Activated CD4-positive, alpha-beta T cell treated with anti-CD3 and anti-CD28 coated beads, Interleukin-2, amount 50 U/mL, for 48 hours (primary cell): ENCODE data around the gene BTN3A1.
"Not testable (repeated sequence)": the region's sequence is repeated elsewhere in the genome, so short reads cannot be mapped to it uniquely, and the experiment has no call there.

Experiments
- DNase-seq, 2 experiments: peaks; one replicate each; pipeline ENCODE4 v3.0.0-alpha.2; 2020

BTN3A1 gene

DNA sequence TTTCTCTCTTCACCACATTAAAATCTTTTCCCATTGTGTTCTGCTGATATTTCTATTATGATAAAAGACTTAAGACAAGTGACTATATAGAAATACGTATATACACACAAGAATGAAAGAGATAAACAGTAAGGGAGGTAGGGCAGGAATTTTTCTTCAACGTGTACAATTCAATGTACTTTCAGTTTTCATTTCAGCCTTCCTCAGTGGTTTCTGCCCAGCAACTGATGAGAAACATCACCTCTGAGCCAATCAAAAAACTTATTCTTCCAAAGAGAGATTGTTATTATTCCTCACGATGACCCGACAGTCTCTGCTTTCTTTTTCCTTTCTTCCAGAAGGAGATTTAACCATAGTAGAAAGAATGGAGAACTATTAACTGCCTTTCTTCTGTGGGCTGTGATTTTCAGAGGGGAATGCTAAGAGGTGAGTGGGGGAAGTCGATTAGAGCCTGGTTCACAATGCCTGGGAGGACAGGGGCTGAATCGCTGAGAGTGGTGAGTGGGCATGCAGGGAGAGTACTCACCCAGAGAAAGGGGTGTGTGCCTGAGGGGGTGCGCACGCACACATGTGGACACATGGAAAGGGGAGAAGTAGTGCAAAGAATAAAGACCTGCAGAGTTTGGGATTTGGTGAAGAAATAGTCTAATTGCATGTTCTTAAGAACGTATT lies at the start of gene BTN3A1:
Gene BTN3A1, plus strand, starts transcription at position 289 of the 672 bp plus-strand sequence. CDS start 3,289 bp downstream, outside the sequence.
- DNase-seq, result peak; percentile 72 to 77

DNA sequence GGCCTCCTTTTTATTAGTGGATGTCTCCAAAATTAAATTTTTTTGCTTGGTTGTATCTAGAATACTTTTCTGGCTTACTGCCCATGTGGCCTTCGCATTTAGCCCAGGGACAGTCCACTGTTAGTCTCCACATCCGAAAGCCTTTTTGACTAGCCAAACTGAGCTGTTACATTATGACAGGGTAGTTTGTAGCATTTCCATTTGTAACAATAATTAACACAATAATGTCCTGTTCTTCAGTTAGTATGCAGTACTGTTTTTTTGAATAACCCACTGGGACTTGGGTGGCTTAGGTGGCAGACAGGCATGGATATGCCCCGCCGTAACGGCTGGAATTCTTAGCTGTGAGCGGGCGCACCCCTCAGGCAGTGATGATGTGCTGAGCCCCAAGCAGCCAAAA lies 49.8 kb upstream of the BTN3A1 start:
- DNase-seq, result no peak

GRCh38 chr6:26354162-26354561 lies 47.9 kb upstream of the BTN3A1 start:
- no peak for DNase-seq

DNA sequence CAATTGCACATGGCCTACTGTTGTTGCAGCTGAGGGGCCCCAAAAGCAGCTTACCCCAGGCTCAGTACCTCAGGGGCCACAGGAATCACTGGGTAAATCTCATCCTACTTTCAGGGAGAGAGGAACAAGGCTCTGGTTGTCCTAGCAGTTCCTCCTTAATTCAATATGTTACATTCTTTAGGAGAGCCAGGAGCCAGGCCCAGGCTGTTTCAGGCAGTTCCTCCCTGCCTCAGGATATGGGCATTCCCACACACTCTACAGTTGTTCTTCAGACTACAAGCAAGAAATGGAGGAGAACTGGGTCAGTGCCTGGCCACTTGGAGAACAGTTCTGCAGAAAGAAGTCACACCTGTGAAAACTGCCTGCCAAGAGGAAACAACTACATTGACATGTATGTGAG lies 46.7 kb upstream of the BTN3A1 start:
- DNase-seq, result no peak

DNA sequence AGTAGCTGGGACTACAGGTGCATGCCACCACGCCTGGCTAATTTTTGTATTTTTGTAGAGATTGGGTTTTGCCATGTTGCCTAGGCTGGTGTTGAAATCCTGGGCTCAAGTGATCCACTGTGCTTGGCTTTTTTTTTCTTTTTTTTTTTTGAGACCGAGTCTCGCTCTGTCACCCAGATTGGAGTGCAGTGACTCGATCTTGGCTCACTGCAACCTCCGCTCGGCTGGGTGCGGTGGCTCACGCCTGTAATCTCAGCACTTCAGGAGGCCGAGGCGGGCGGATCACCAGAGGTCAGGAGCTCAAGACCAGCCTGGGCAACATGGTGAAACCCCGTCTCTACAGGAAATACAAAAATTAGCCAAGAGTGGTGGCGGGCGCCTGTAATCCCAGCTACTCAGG lies 44.5 kb upstream of the BTN3A1 start:
- not testable (repeated sequence) for DNase-seq

DNA sequence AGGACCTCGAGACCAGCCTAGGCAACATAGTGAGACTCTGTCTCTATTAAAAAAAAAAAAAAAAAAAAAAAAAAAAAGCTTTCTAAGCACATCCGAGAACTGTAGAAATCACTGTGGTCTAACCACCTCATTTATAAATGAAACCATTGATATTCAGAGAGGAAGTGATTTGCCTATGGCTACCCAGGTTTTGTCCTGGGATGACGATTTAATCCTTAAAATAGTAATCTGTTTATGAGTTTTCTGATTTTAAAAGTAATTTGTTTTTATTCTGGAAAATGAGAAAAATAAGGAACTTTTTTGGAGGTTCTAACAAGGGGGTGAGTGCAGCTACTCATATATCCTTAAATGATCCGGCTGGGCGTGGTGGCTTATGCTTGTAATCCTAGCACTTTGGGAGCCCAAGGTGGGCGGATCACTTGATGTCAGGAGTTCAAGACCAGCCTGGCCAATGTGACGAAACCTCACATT lies 43.5 kb upstream of the BTN3A1 start:
- peak in 1 of 2 experiments; percentile 24 for DNase-seq

DNA sequence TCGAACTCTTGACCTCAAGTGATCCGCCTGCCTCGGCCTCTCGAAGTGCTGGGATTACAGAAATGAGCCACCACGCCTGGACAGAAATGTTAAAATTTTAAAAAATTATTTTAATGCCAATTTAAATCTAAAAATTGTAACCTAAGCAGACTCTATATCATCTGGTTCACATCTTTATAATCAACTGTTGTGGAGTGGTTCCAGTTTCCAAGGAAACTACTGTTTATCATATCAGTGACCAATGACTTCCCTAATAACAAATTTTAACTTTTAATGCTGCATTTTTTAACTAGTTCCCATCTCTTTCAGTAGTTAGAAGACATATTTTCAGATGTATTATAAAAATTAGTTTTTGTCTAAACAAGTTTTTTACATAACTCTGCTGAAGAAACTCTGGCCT lies 42.3 kb upstream of the BTN3A1 start:
- DNase-seq, result no peak

GRCh38 chr6:26360451-26361416 lies 41.3 kb upstream of the BTN3A1 start:
- no peak for DNase-seq

- no peak for DNase-seq
These were observed 40.5 kb upstream of the BTN3A1 start for GRCh38 chr6:26361544-26361943.

- DNase-seq, result no peak
These were observed 39.8 kb upstream of the BTN3A1 start for GRCh38 chr6:26362093-26362835.

DNA sequence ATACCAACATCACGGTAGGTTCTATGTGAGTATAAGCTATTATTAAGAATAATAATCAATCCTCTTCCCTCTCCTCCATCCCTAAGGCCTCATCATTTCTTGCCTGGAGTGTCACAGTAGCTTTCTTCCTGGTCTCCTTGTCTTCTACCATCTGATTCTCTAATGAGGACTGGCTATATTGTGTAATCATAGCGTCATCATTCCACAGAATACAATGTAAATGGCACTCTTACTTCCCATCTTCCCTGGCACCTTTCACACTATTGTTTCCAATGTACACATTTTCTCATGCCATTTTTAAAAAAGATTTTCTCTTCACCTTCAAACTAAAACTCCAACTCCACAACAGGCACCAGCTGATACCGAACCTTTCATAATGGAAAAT lies 39.2 kb upstream of the BTN3A1 start:
- no peak for DNase-seq

- DNase-seq, result peak in 1 of 2 experiments; percentile 25
These were observed 38.0 kb upstream of the BTN3A1 start for GRCh38 chr6:26363882-26364701.

- DNase-seq, result no peak
These were observed 36.5 kb upstream of the BTN3A1 start for GRCh38 chr6:26365633-26365995.

GRCh38 chr6:26366504-26366903 lies 35.6 kb upstream of the BTN3A1 start:
- no peak for DNase-seq

DNA sequence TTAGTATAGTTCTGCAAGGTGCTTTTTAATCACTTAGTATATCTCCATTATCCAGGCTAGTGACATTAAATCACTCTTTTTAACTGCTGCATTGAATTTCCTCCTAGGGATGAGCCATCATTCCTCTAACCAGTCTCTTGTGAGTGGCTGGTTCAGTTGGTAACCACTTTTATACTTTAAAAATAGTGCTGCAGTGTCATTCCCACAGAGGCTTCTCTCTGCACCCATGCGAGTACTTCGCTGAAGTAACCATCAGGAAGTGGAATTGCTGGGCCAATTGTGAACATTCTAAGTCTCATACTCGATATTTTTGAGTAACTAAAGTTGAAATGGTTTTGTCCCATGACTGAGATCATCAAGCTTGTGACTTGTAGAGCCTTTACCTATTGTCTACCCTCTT lies 35.0 kb upstream of the BTN3A1 start:
- no peak for DNase-seq

DNA sequence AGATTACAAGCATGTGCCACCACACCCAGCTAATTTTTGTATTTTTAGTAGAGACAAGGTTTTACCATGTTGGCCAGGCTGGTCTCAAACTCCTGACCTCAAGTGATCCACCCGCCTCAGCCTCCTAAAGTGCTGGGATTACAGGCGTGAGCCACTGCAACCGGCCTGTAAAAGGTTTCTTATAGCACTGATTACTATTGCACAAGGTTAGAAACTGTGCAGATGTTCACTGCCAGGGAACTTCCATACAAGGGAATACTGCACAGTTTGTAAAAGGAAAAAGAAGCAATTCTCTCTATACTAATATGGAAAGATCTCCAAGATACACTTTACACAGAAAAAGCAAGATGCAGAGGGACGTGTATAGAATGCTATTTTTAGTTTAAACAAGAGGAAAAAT lies 30.3 kb upstream of the BTN3A1 start:
- DNase-seq, result not testable (repeated sequence)

DNA sequence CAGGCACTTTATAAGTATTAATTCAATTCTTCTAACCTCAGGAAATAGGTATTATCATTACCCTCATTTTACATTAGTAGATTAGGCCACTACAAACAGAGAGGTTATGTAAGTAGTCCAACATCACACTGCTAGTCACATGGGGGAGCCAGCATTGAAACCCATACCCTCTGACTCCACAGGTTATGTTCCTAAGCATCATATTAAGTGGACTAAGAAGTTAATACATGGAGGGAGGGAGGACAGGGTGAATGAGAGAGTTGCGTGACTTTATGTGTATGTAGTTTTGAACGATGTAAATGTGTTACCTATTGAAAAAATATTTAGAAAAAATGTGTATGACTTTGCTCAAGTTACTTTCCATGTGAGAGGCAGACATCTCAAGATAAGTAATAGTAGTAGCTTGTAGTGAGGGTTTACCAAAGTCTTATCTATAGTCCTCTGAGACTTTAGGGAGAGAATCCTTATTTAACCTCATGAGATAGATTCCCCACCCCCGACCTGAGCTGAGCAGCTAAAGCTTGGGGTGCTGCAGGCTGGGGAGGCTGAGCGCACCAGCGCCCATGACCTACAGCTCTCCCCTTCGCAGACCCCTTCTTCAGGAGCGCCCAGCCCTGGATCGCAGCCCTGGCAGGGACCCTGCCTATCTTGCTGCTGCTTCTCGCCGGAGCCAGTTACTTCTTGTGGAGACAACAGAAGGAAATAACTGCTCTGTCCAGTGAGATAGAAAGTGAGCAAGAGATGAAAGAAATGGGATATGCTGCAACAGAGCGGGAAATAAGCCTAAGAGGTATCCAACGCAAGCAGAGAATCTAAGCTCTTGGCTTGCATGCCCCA lies 29.5 kb upstream of the BTN3A1 start:
- no peak for DNase-seq

GRCh38 chr6:26375270-26375669 lies 26.8 kb upstream of the BTN3A1 start:
- DNase-seq, result no peak

- DNase-seq, result no peak
These were observed 24.4 kb upstream of the BTN3A1 start for GRCh38 chr6:26377719-26378118.

- not testable (repeated sequence) for DNase-seq
These were observed 23.9 kb upstream of the BTN3A1 start for GRCh38 chr6:26378143-26378542.

GRCh38 chr6:26379292-26379691 lies 22.8 kb upstream of the BTN3A1 start:
- no peak for DNase-seq
